ENCODE measurements around the gene OTUD3. TPM values are rescaled to one million over a fixed set of nuclear protein-coding genes. Genes with fewer than 3 reads are reported as not detected.
A peak's percentile ranks its signal among the peaks of the same experiment; 100 is the strongest.

Gene OTUD3
- polyA plus RNA-seq, 1 donor, result 27.7 TPM

DNA sequence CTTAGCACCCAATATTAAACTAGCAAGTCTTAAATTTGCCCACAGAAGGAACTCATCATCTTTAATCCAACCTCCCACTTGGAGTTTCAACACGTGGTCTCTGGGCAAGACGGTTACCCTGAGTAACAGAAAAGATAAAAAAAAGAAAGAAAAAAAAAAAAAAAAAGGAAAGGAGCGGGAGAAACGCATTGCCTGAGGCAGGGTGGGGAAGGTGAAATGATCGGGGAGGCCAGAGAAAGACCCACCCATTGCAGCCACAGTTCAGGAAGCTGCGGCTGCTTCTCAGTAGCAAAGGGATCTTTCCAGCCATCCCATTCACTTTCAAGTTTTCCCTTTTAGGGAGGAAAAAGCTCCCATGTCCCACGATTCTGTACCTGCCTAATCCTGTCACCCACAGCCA, 32.0 kb upstream of the OTUD3 start:
- WGBS (ENCODE audit: insufficient coverage, low lambda C conversion rate), result 39% methylated on average over 2 of the region's 7 CpGs
- Histone ChIP-seq H3K4me3 (ENCODE audit: low read length) (no peak overlapping the region), H3K27ac (ENCODE audit: low read length) (no peak overlapping the region), H3K9me3 (ENCODE audit: control insufficient read depth, low read depth, low read length) (no peaks in the 10 kb centered on the region), H3K27me3 (ENCODE audit: control insufficient read depth, insufficient read depth, low read length) (no peaks in the 10 kb centered on the region), H3K4me1 (ENCODE audit: control insufficient read depth, insufficient read depth, low read length) (peaks cover 4% of the 10 kb centered on the region), H3K36me3 (ENCODE audit: control insufficient read depth, insufficient read depth, low read length) (no peaks in the 10 kb centered on the region)
- no peak for DNase-seq

GRCh38 chr1:19852036-19852435, 30.2 kb upstream of the OTUD3 start:
- no CpG with 5 or more reads among the region's 1 CpG for whole genome bisulfite sequencing (ENCODE audit: insufficient coverage, low lambda C conversion rate)
- no peak for DNase-seq
- H3K27ac ChIP-seq (ENCODE audit: low read length), result no peak overlapping the region
- no peaks in the 10 kb centered on the region for H3K36me3 ChIP-seq (ENCODE audit: control insufficient read depth, insufficient read depth, low read length)
- H3K4me1 ChIP-seq (ENCODE audit: control insufficient read depth, insufficient read depth, low read length), result peaks cover 4% of the 10 kb centered on the region
- no peaks in the 10 kb centered on the region for H3K27me3 ChIP-seq (ENCODE audit: control insufficient read depth, insufficient read depth, low read length)
- H3K9me3 ChIP-seq (ENCODE audit: control insufficient read depth, low read depth, low read length), result no peaks in the 10 kb centered on the region
- no peak overlapping the region for H3K4me3 ChIP-seq (ENCODE audit: low read length)

DNA sequence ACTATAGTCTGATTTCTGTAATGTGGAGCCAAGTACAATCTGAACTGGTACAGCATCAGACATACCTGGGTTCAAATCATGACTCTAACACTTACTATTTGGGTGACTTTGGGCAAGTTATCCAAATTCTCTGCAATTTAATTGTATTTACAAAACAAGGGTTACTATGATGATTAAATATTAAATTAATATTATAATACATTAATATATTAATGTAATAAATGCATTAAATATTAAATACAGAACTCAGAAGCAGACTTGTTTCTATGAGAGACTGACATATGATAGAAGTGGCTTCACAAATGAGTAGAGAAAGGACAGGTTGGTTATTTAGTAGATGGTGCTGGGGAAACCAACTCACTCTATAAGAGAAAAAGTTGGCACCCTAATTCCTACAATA, 27.3 kb upstream of the OTUD3 start:
- no peak overlapping the region for H3K27ac ChIP-seq (ENCODE audit: low read length)
- H3K9me3 ChIP-seq (ENCODE audit: control insufficient read depth, low read depth, low read length), result no peaks in the 10 kb centered on the region
- no peak overlapping the region for H3K4me3 ChIP-seq (ENCODE audit: low read length)
- peaks cover 15% of the 10 kb centered on the region for H3K4me1 ChIP-seq (ENCODE audit: control insufficient read depth, insufficient read depth, low read length)
- H3K36me3 ChIP-seq (ENCODE audit: control insufficient read depth, insufficient read depth, low read length), result no peaks in the 10 kb centered on the region
- H3K27me3 ChIP-seq (ENCODE audit: control insufficient read depth, insufficient read depth, low read length), result no peaks in the 10 kb centered on the region
- no peak for DNase-seq

DNA sequence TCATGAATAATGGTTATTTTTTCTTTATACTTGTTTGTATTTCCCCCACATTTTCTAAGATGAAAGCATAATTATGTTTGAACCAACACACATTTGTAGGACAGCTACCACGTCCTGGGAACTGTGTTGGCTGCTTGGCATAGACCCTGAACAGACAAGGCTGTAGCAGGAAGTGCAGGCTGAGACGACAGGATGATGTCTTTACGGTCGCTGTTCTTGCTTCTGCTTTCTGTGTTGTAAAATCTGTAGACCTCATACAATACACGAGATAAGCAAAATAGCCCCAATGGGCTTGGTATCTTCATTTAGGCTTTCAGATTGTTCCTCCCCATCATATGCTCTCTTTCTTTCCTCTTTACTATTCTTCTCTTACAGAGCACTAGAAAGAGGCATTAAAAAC, 23.3 kb upstream of the OTUD3 start:
- H3K27ac ChIP-seq (ENCODE audit: low read length), result peak overlapping the region; percentile 24
- no peaks in the 10 kb centered on the region for H3K36me3 ChIP-seq (ENCODE audit: control insufficient read depth, insufficient read depth, low read length)
- H3K4me3 ChIP-seq (ENCODE audit: low read length), result no peak overlapping the region
- no peaks in the 10 kb centered on the region for H3K27me3 ChIP-seq (ENCODE audit: control insufficient read depth, insufficient read depth, low read length)
- peaks cover 8% of the 10 kb centered on the region for H3K9me3 ChIP-seq (ENCODE audit: control insufficient read depth, low read depth, low read length)
- H3K4me1 ChIP-seq (ENCODE audit: control insufficient read depth, insufficient read depth, low read length), result peaks cover 33% of the 10 kb centered on the region
- 20% methylated on average over 1 of the region's 5 CpGs for WGBS (ENCODE audit: insufficient coverage, low lambda C conversion rate)
- DNase-seq, result peak in 1 of 2 donors; percentile 53

DNA sequence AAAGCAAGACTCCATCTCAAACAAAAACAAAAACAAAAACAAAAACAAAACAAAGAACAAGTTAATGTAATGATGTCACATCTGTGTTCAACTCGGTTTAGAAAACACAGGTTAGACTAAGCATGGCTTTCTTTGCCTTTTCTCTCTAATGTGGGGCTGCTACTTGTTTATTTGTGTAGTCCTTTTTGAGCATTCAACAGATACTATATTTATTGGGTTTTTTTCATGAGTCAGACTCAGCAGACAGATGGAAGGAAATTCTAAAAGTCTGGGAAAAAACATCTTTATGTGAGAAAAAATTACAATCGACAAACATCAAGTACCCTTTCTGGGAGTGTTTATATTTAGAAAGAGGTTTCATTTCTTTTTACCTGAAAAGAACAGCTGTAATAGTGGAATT, 22.3 kb upstream of the OTUD3 start:
- 69% methylated on average over 2 of the region's 2 CpGs for WGBS (ENCODE audit: insufficient coverage, low lambda C conversion rate)
- Histone ChIP-seq H3K4me1 (ENCODE audit: control insufficient read depth, insufficient read depth, low read length) (peaks cover 39% of the 10 kb centered on the region), H3K9me3 (ENCODE audit: control insufficient read depth, low read depth, low read length) (peaks cover 8% of the 10 kb centered on the region), H3K27ac (ENCODE audit: low read length) (peak overlapping the region; percentile 82), H3K36me3 (ENCODE audit: control insufficient read depth, insufficient read depth, low read length) (no peaks in the 10 kb centered on the region), H3K4me3 (ENCODE audit: low read length) (no peak overlapping the region), H3K27me3 (ENCODE audit: control insufficient read depth, insufficient read depth, low read length) (no peaks in the 10 kb centered on the region)
- DNase-seq, result no peak

GRCh38 chr1:19860418-19860817, 21.8 kb upstream of the OTUD3 start:
- no CpG with 5 or more reads among the region's 2 CpGs for WGBS (ENCODE audit: insufficient coverage, low lambda C conversion rate)
- peak; percentile 64 to 86 for DNase-seq
- peaks cover 39% of the 10 kb centered on the region for H3K4me1 ChIP-seq (ENCODE audit: control insufficient read depth, insufficient read depth, low read length)
- no peak overlapping the region for H3K4me3 ChIP-seq (ENCODE audit: low read length)
- H3K9me3 ChIP-seq (ENCODE audit: control insufficient read depth, low read depth, low read length), result peaks cover 8% of the 10 kb centered on the region
- H3K27ac ChIP-seq (ENCODE audit: low read length), result peak overlapping the region; percentile 82
- no peaks in the 10 kb centered on the region for H3K27me3 ChIP-seq (ENCODE audit: control insufficient read depth, insufficient read depth, low read length)
- H3K36me3 ChIP-seq (ENCODE audit: control insufficient read depth, insufficient read depth, low read length), result no peaks in the 10 kb centered on the region

- H3K27ac ChIP-seq (ENCODE audit: low read length), result peak overlapping the region; percentile 82
- DNase-seq, result peak; percentile 93 to 98
- no peaks in the 10 kb centered on the region for H3K36me3 ChIP-seq (ENCODE audit: control insufficient read depth, insufficient read depth, low read length)
- no CpG with 5 or more reads among the region's 2 CpGs for WGBS (ENCODE audit: insufficient coverage, low lambda C conversion rate)
- no peak overlapping the region for H3K4me3 ChIP-seq (ENCODE audit: low read length)
- H3K9me3 ChIP-seq (ENCODE audit: control insufficient read depth, low read depth, low read length), result peaks cover 8% of the 10 kb centered on the region
- no peaks in the 10 kb centered on the region for H3K27me3 ChIP-seq (ENCODE audit: control insufficient read depth, insufficient read depth, low read length)
- H3K4me1 ChIP-seq (ENCODE audit: control insufficient read depth, insufficient read depth, low read length), result peaks cover 39% of the 10 kb centered on the region
These were observed 21.2 kb upstream of the OTUD3 start for GRCh38 chr1:19861034-19861433.

DNA sequence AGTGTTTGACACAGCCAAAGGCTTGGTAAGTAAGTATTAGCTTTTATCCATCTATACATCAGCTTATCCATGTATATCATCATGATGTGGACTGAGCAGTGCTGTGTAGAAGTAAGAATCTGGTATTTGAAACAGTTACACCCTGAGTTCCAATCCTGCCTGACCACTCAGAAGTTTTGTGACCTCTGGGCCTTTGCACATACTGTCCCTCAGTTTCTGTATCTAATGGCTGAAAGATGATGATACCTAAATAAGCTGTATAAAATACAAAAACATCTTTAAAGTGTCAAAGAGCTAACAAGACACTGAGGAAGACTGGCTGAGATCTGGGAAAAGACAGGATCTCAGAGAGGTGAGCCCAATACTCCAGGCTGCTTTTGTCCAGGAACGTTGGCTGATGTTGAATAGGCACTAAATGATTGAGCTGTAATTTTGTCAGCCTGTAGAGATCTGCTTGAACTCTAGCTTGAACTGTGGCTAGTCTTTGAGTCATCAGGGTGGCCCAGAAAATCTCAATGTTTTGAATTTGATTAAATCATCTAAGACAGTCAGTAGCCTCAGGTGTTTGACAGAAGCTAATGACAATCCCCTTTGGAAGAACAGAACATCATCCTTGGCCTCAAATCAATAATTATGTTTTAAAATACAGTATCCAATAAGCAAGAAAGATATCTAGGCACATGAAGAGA, 20.2 kb upstream of the OTUD3 start:
- Histone ChIP-seq H3K9me3 (ENCODE audit: control insufficient read depth, low read depth, low read length) (peaks cover 8% of the 10 kb centered on the region), H3K4me1 (ENCODE audit: control insufficient read depth, insufficient read depth, low read length) (peaks cover 39% of the 10 kb centered on the region), H3K27ac (ENCODE audit: low read length) (peak overlapping the region; percentile 82), H3K4me3 (ENCODE audit: low read length) (no peak overlapping the region), H3K36me3 (ENCODE audit: control insufficient read depth, insufficient read depth, low read length) (no peaks in the 10 kb centered on the region), H3K27me3 (ENCODE audit: control insufficient read depth, insufficient read depth, low read length) (no peaks in the 10 kb centered on the region)
- WGBS (ENCODE audit: insufficient coverage, low lambda C conversion rate), result no CpG with 5 or more reads among the region's 1 CpG
- no peak for DNase-seq

GRCh38 chr1:19862944-19863343, 19.3 kb upstream of the OTUD3 start:
- Histone ChIP-seq H3K4me3 (ENCODE audit: low read length) (no peak overlapping the region), H3K36me3 (ENCODE audit: control insufficient read depth, insufficient read depth, low read length) (no peaks in the 10 kb centered on the region), H3K4me1 (ENCODE audit: control insufficient read depth, insufficient read depth, low read length) (peaks cover 42% of the 10 kb centered on the region), H3K9me3 (ENCODE audit: control insufficient read depth, low read depth, low read length) (peaks cover 8% of the 10 kb centered on the region), H3K27me3 (ENCODE audit: control insufficient read depth, insufficient read depth, low read length) (no peaks in the 10 kb centered on the region), H3K27ac (ENCODE audit: low read length) (no peak overlapping the region)
- no peak for DNase-seq
- 100% methylated on average over 2 of the region's 3 CpGs for WGBS (ENCODE audit: insufficient coverage, low lambda C conversion rate)

GRCh38 chr1:19864570-19865160, 17.5 kb upstream of the OTUD3 start:
- H3K4me1 ChIP-seq (ENCODE audit: control insufficient read depth, insufficient read depth, low read length), result peaks cover 43% of the 10 kb centered on the region
- H3K27me3 ChIP-seq (ENCODE audit: control insufficient read depth, insufficient read depth, low read length), result no peaks in the 10 kb centered on the region
- peak overlapping the region; percentile 41 for H3K27ac ChIP-seq (ENCODE audit: low read length)
- no CpG with 5 or more reads among the region's 1 CpG for WGBS (ENCODE audit: insufficient coverage, low lambda C conversion rate)
- H3K36me3 ChIP-seq (ENCODE audit: control insufficient read depth, insufficient read depth, low read length), result no peaks in the 10 kb centered on the region
- no peak for DNase-seq
- H3K4me3 ChIP-seq (ENCODE audit: low read length), result no peak overlapping the region
- peaks cover 8% of the 10 kb centered on the region for H3K9me3 ChIP-seq (ENCODE audit: control insufficient read depth, low read depth, low read length)

DNA sequence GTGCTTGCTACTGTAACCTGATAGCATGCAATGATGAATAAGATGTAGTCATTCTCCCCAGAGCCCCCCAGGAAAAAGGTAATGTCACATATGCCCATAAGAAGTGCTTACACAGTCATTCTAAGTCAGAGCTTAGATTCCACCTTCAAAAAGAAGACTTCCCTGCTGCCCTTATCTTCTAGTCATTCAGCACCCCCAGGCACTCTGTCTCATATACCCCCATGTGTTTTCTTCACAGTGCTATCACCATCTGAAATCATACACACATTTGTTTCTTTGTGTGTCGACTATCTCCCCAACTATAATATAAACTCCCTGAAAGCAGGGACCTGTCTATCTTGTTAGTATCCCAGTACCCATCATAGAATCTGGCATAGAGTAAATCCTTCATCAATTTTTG, 16.2 kb upstream of the OTUD3 start:
- no peak overlapping the region for H3K4me3 ChIP-seq (ENCODE audit: low read length)
- H3K4me1 ChIP-seq (ENCODE audit: control insufficient read depth, insufficient read depth, low read length), result peaks cover 37% of the 10 kb centered on the region
- DNase-seq, result no peak
- H3K27ac ChIP-seq (ENCODE audit: low read length), result no peak overlapping the region
- WGBS (ENCODE audit: insufficient coverage, low lambda C conversion rate), result no CpG with 5 or more reads among the region's 1 CpG
- H3K9me3 ChIP-seq (ENCODE audit: control insufficient read depth, low read depth, low read length), result peaks cover 8% of the 10 kb centered on the region
- no peaks in the 10 kb centered on the region for H3K36me3 ChIP-seq (ENCODE audit: control insufficient read depth, insufficient read depth, low read length)
- no peaks in the 10 kb centered on the region for H3K27me3 ChIP-seq (ENCODE audit: control insufficient read depth, insufficient read depth, low read length)
